BE2C (cell line): Measurements from ENCODE around the gene MCC.
A peak's percentile ranks its signal among the peaks of the same experiment; 100 is the strongest.

Experiments
- DNase-seq: peaks from one replicate; pipeline ENCODE4 v3.0.0-alpha.2; 2020
- H3K27me3 ChIP-seq: fragments of 250-450 bp; sonication (Bioruptor Pico); 2 replicates; pipeline ENCODE4 v1.5.1; 2020; ENCODE audit warnings: mild to moderate bottlenecking
- H3K36me3 ChIP-seq: fragments of 250-450 bp; sonication (Bioruptor Pico); 2 replicates; pipeline ENCODE4 v1.5.1; 2020; ENCODE audit warnings: mild to moderate bottlenecking
- H3K4me1 ChIP-seq: fragments of 250-450 bp; sonication (Bioruptor Pico); 2 replicates; pipeline ENCODE4 v1.5.1; 2020
- H3K4me3 ChIP-seq: 2 replicates; pipeline ENCODE4 v1.5.1; 2011; ENCODE audit warnings: low read depth, low read length
- H3K9me3 ChIP-seq: fragments of 250-450 bp; sonication (Bioruptor Pico); 2 replicates; pipeline ENCODE4 v1.5.1; 2020
- CTCF ChIP-seq: IDR thresholded peaks from 2 replicates; pipeline ENCODE4 v1.5.1; 2012; ENCODE audit warnings: mild to moderate bottlenecking, low read depth, low read length

The MCC gene

GRCh38 chr5:113061846-113062780 lies 426.1 kb downstream of the MCC start:
- no peak overlapping the region for H3K4me3 ChIP-seq
- no peak for TF ChIP-seq CTCF

GRCh38 chr5:113060408-113061025 lies 427.7 kb downstream of the MCC start:
- Histone ChIP-seq H3K4me1 (peaks cover 46% of the 10 kb centered on the region), H3K9me3 (no peaks in the 10 kb centered on the region), H3K4me3 (no peak overlapping the region), H3K27me3 (no peaks in the 10 kb centered on the region), H3K36me3 (peaks cover 65% of the 10 kb centered on the region)
- peak; percentile 46 for DNase-seq
- no peak for TF ChIP-seq CTCF

More at GRCh38 chr5:113061846-113062780, 426.1 kb downstream of the MCC start:
- Histone ChIP-seq H3K9me3 (no peaks in the 10 kb centered on the region), H3K36me3 (peaks cover 60% of the 10 kb centered on the region), H3K27me3 (no peaks in the 10 kb centered on the region), H3K4me1 (peaks cover 46% of the 10 kb centered on the region)
- DNase-seq: no peak

- no peaks in the 10 kb centered on the region for H3K9me3 ChIP-seq
- no peaks in the 10 kb centered on the region for H3K27me3 ChIP-seq
- peaks cover 68% of the 10 kb centered on the region for H3K36me3 ChIP-seq
- TF ChIP-seq CTCF: no peak
- peak overlapping the region; percentile 15 for H3K4me3 ChIP-seq
- peak; percentile 95 for DNase-seq
- peaks cover 46% of the 10 kb centered on the region for H3K4me1 ChIP-seq
Measured at GRCh38 chr5:113059232-113060040, 428.8 kb downstream of the MCC start.

- TF ChIP-seq CTCF: no peak
- DNase-seq: peak; percentile 57
- H3K4me3 ChIP-seq: peak overlapping the region; percentile 15
- H3K4me1 ChIP-seq: peaks cover 46% of the 10 kb centered on the region
- H3K36me3 ChIP-seq: peaks cover 68% of the 10 kb centered on the region
- H3K27me3 ChIP-seq: no peaks in the 10 kb centered on the region
- H3K9me3 ChIP-seq: no peaks in the 10 kb centered on the region
Measured at GRCh38 chr5:113058706-113059226, 429.5 kb downstream of the MCC start.

GRCh38 chr5:113058269-113058668 lies 430.0 kb downstream of the MCC start:
- no peaks in the 10 kb centered on the region for H3K9me3 ChIP-seq
- no peak for TF ChIP-seq CTCF
- no peak for DNase-seq

More at GRCh38 chr5:113058269-113058668, 430.0 kb downstream of the MCC start:
- Histone ChIP-seq H3K4me3 (no peak overlapping the region; the same call in 1 of the 2 replicates), H3K27me3 (no peaks in the 10 kb centered on the region), H3K36me3 (peaks cover 69% of the 10 kb centered on the region), H3K4me1 (peaks cover 46% of the 10 kb centered on the region)
